ENCODE data around the gene S1PR5.

- TF ChIP-seq CTCF (IDR thresholded peaks at IDR 0.05; ENCODE audit: insufficient read depth, low read length, poor library complexity, severe bottlenecking) (peak; percentile 37), EZH2phosphoT487 (conservative IDR thresholded peaks at IDR 0.05; ENCODE audit: low read length) (no peak)
Observed at GRCh38 chr19:10565028-10565566, 47.9 kb upstream of the S1PR5 start.

All from SU-DHL-6 (cell line).